Fibroblast of the aortic adventitia (primary cell): ENCODE measurements around the gene HNF1A. TPM values are rescaled to one million over a fixed set of nuclear protein-coding genes. Genes with fewer than 3 reads are reported as not detected.

Source experiments
- DNase-seq: peaks from one replicate; pipeline ENCODE4 v3.0.0-alpha.2; 2010; ENCODE audit warnings: low read depth
- H3K4me3 ChIP-seq: 2 replicates; pipeline ENCODE4 v1.5.1; 2011; ENCODE audit warnings: low read depth, mild to moderate bottlenecking, control low read depth, low read length, moderate library complexity
- CTCF ChIP-seq: IDR thresholded peaks from 2 replicates; pipeline ENCODE4 v1.5.1; 2011; ENCODE audit warnings: mild to moderate bottlenecking, low read length, control low read depth, inconsistent platforms; ENCODE audit not compliant: insufficient read depth
- total RNA-seq: library from RNA; depleted of rRNA; stranded (reverse); fragments of >200 nt; gene quantifications from 2 replicates; pipeline ENCODE4 v1.2.3, GENCODE V29; 2012; ENCODE audit warnings: low replicate concordance

The HNF1A gene
- total RNA-seq, 1 donor, result 0.09 TPM

GRCh38 chr12:120936197-120936596 lies 42.1 kb upstream of the HNF1A start:
- no peak for TF ChIP-seq CTCF
- H3K4me3 ChIP-seq, result no peak overlapping the region
- DNase-seq, result no peak

- DNase-seq, result no peak
- TF ChIP-seq CTCF, result no peak
- H3K4me3 ChIP-seq, result no peak overlapping the region
These were observed 39.8 kb upstream of the HNF1A start for GRCh38 chr12:120938496-120938895.

- H3K4me3 ChIP-seq, result no peak overlapping the region
- TF ChIP-seq CTCF, result no peak
These were observed 38.8 kb upstream of the HNF1A start for GRCh38 chr12:120939523-120939922.

GRCh38 chr12:120940006-120940405 lies 38.3 kb upstream of the HNF1A start:
- no peak for TF ChIP-seq CTCF
- no peak overlapping the region for H3K4me3 ChIP-seq
- no peak for DNase-seq

More at GRCh38 chr12:120939523-120939922, 38.8 kb upstream of the HNF1A start:
- DNase-seq, result no peak

- peak; percentile 3 for DNase-seq
- H3K4me3 ChIP-seq, result no peak overlapping the region
- no peak for TF ChIP-seq CTCF
These were observed 37.5 kb upstream of the HNF1A start for GRCh38 chr12:120940799-120941198.

- TF ChIP-seq CTCF, result no peak
- no peak for DNase-seq
- no peak overlapping the region for H3K4me3 ChIP-seq
These were observed 36.9 kb upstream of the HNF1A start for GRCh38 chr12:120941412-120941811.

- no peak for DNase-seq
- no peak for TF ChIP-seq CTCF
- H3K4me3 ChIP-seq, result no peak overlapping the region
These were observed 36.4 kb upstream of the HNF1A start for GRCh38 chr12:120941846-120942405.
